Fibroblast of villous mesenchyme (primary cell): Measurements from ENCODE around the gene AFG1L. TPM values are rescaled to one million over a fixed set of nuclear protein-coding genes. Genes with fewer than 3 reads are reported as not detected.

Source experiments
- DNase-seq: peaks from one replicate; pipeline ENCODE4 v3.0.0-alpha.2; 2010; ENCODE audit warnings: low read depth
- H3K4me3 ChIP-seq: 2 replicates; pipeline ENCODE4 v1.5.1; 2011; ENCODE audit warnings: low read depth, mild to moderate bottlenecking, low read length
- CTCF ChIP-seq: IDR thresholded peaks from 2 replicates; pipeline ENCODE4 v1.5.1; 2012; ENCODE audit warnings: low read depth, mild to moderate bottlenecking, low read length; ENCODE audit not compliant: insufficient read depth
- total RNA-seq: library from RNA; depleted of rRNA; stranded (reverse); fragments of >200 nt; gene quantifications from 2 replicates; pipeline ENCODE4 v1.2.3, GENCODE V29; 2012

The AFG1L gene
- total RNA-seq, 1 donor, result 6.0 TPM

- DNase-seq, result peak; percentile 87
- TF ChIP-seq CTCF, result peak; percentile 90
- H3K4me3 ChIP-seq, result no peak overlapping the region
These were observed 247.2 kb downstream of the AFG1L start for GRCh38 chr6:108541843-108542759.

GRCh38 chr6:108543175-108543940 lies 248.5 kb downstream of the AFG1L start:
- no peak for TF ChIP-seq CTCF
- DNase-seq, result no peak
- no peak overlapping the region for H3K4me3 ChIP-seq

GRCh38 chr6:108544606-108545005 lies 249.8 kb downstream of the AFG1L start:
- TF ChIP-seq CTCF, result no peak
- H3K4me3 ChIP-seq, result no peak overlapping the region
- DNase-seq, result peak; percentile 64

- no peak for TF ChIP-seq CTCF
- H3K4me3 ChIP-seq, result no peak overlapping the region
- no peak for DNase-seq
These were observed 251.5 kb downstream of the AFG1L start for GRCh38 chr6:108546079-108547049.

GRCh38 chr6:108549241-108549640 lies 254.4 kb downstream of the AFG1L start:
- TF ChIP-seq CTCF, result no peak
- no peak overlapping the region for H3K4me3 ChIP-seq
- no peak for DNase-seq

GRCh38 chr6:108549741-108550140 lies 254.9 kb downstream of the AFG1L start:
- no peak for TF ChIP-seq CTCF
- H3K4me3 ChIP-seq, result no peak overlapping the region
- DNase-seq, result no peak
